OCI-LY1 (cell line): Measurements from ENCODE around the gene MAP2K6.

Experiments
- H2AFZ ChIP-seq: fragments of 200-600 bp; sonication (generic), shearing (Covaris generic); 2 replicates; pipeline ENCODE4 v1.6.0; 2014; ENCODE audit warnings: antibody characterized with exemption, mild to moderate bottlenecking, low read length
- H3F3A ChIP-seq: fragments of 200-600 bp; sonication (generic), shearing (Covaris generic); 2 replicates; pipeline ENCODE4 v1.6.0; 2014; ENCODE audit warnings: mild to moderate bottlenecking, antibody characterized with exemption, low read length, moderate library complexity; ENCODE audit not compliant: insufficient read depth
- H3K27ac ChIP-seq: fragments of 200-600 bp; sonication (generic); 2 replicates; pipeline ENCODE4 v1.5.1; 2014; ENCODE audit warnings: low read length, mixed run types, mild to moderate bottlenecking, low read depth; ENCODE audit not compliant: poor library complexity, severe bottlenecking
- H3K27me3 ChIP-seq: fragments of 200-600 bp; sonication (generic); 2 replicates; pipeline ENCODE4 v1.6.0; 2014; ENCODE audit warnings: antibody characterized with exemption, mild to moderate bottlenecking, low read length, moderate library complexity; ENCODE audit not compliant: insufficient read depth
- H3K36me3 ChIP-seq: fragments of 200-600 bp; sonication (generic); 2 replicates; pipeline ENCODE4 v1.6.1; 2014; ENCODE audit warnings: mild to moderate bottlenecking, antibody characterized with exemption, low read length, moderate library complexity, mixed read lengths; ENCODE audit not compliant: insufficient read depth
- H3K4me1 ChIP-seq: fragments of 200-600 bp; sonication (generic); 2 replicates; pipeline ENCODE4 v1.5.1; 2014; ENCODE audit warnings: mild to moderate bottlenecking, low read length, moderate library complexity; ENCODE audit not compliant: insufficient read depth, severe bottlenecking
- H3K4me2 ChIP-seq: fragments of 200-600 bp; sonication (generic), shearing (Covaris generic); 2 replicates; pipeline ENCODE4 v1.6.1; 2014; ENCODE audit warnings: low read length
- H3K4me3 ChIP-seq: fragments of 200-600 bp; sonication (generic); 2 replicates; pipeline ENCODE4 v1.5.1; 2014; ENCODE audit warnings: low read length, low read depth, mild to moderate bottlenecking, mixed read lengths; ENCODE audit not compliant: poor library complexity, severe bottlenecking
- H3K79me2 ChIP-seq: fragments of 200-600 bp; shearing (Covaris generic); 2 replicates; pipeline ENCODE4 v1.6.1; 2016; ENCODE audit warnings: mixed run types, low read length, mixed read lengths; ENCODE audit not compliant: insufficient read depth
- H3K9ac ChIP-seq: fragments of 200-600 bp; sonication (generic), shearing (Covaris generic); 2 replicates; pipeline ENCODE4 v1.6.1; 2014; ENCODE audit warnings: mild to moderate bottlenecking, low read length, mixed read lengths
- H3K9me2 ChIP-seq: fragments of 200-600 bp; sonication (generic), shearing (Covaris generic); 2 replicates; pipeline ENCODE4 v1.6.1; 2014; ENCODE audit warnings: low read depth, mild to moderate bottlenecking, low read length, mixed read lengths
- H3K9me3 ChIP-seq: fragments of 200-600 bp; shearing (Covaris generic); 2 replicates; pipeline ENCODE4 v1.6.1; 2014; ENCODE audit warnings: low read length, mixed read lengths
- H4K20me1 ChIP-seq: fragments of 200-600 bp; sonication (generic), shearing (Covaris generic); 2 replicates; pipeline ENCODE4 v1.6.0; 2016; ENCODE audit warnings: mild to moderate bottlenecking, low read length; ENCODE audit not compliant: insufficient read depth
- CTCF ChIP-seq: fragments of 200-600 bp; sonication (generic), shearing (Covaris generic); IDR thresholded peaks from 2 replicates; pipeline ENCODE4 v1.5.1; 2017; ENCODE audit warnings: mild to moderate bottlenecking, antibody characterized with exemption, low read length, moderate library complexity, mixed read lengths
- EZH2 ChIP-seq: fragments of 200-600 bp; sonication (generic), shearing (Covaris generic); IDR thresholded peaks from 2 replicates; pipeline ENCODE4 v1.8.0; 2017; ENCODE audit warnings: borderline replicate concordance, mixed run types, mild to moderate bottlenecking, antibody characterized with exemption, low read length, moderate library complexity, mixed read lengths

MAP2K6 gene

GRCh38 chr17:69424287-69425041 is 10.0 kb downstream of the MAP2K6 start:
- no peaks in the 10 kb centered on the region for H3K36me3 ChIP-seq
- no peaks in the 10 kb centered on the region for H3K9me2 ChIP-seq
- H3K9ac ChIP-seq = no peak overlapping the region
- H3K27me3 ChIP-seq = no peaks in the 10 kb centered on the region
- H3K27ac ChIP-seq = no peak overlapping the region
- H4K20me1 ChIP-seq = no peaks in the 10 kb centered on the region
- no peaks in the 10 kb centered on the region for H3K9me3 ChIP-seq
- H3K4me1 ChIP-seq = peaks cover 9% of the 10 kb centered on the region
- no peak overlapping the region for H3K4me2 ChIP-seq
- no peaks in the 10 kb centered on the region; the same call in 1 of the 2 replicates for H3F3A ChIP-seq
- H3K79me2 ChIP-seq = no peaks in the 10 kb centered on the region
- no peak overlapping the region for H2AFZ ChIP-seq
- H3K4me3 ChIP-seq = no peak overlapping the region
- TF ChIP-seq EZH2 (no peak), CTCF (no peak)

- Histone ChIP-seq H3K4me3 (no peak overlapping the region), H2AFZ (no peak overlapping the region), H3K27me3 (no peaks in the 10 kb centered on the region), H3K27ac (no peak overlapping the region), H3K9ac (no peak overlapping the region), H3F3A (no peaks in the 10 kb centered on the region), H3K36me3 (no peaks in the 10 kb centered on the region), H3K9me3 (no peaks in the 10 kb centered on the region), H3K79me2 (no peaks in the 10 kb centered on the region), H3K4me1 (peaks cover 9% of the 10 kb centered on the region), H3K9me2 (no peaks in the 10 kb centered on the region), H3K4me2 (no peak overlapping the region), H4K20me1 (no peaks in the 10 kb centered on the region)
- TF ChIP-seq CTCF (no peak), EZH2 (no peak)
These were observed 11.5 kb downstream of the MAP2K6 start for GRCh38 chr17:69425978-69426377.

GRCh38 chr17:69427486-69428197 is 13.1 kb downstream of the MAP2K6 start:
- Histone ChIP-seq H3K79me2 (no peaks in the 10 kb centered on the region), H3K4me1 (peaks cover 9% of the 10 kb centered on the region), H3K27me3 (no peaks in the 10 kb centered on the region), H3K36me3 (no peaks in the 10 kb centered on the region), H2AFZ (no peak overlapping the region), H3K9me2 (no peaks in the 10 kb centered on the region), H4K20me1 (no peaks in the 10 kb centered on the region), H3K27ac (no peak overlapping the region), H3K4me3 (no peak overlapping the region), H3F3A (no peaks in the 10 kb centered on the region), H3K9ac (no peak overlapping the region), H3K4me2 (no peak overlapping the region), H3K9me3 (no peaks in the 10 kb centered on the region)
- no peak for TF ChIP-seq CTCF
- no peak for TF ChIP-seq EZH2
